ENCODE data around the gene SLC22A17.

SLC22A17 gene

DNA sequence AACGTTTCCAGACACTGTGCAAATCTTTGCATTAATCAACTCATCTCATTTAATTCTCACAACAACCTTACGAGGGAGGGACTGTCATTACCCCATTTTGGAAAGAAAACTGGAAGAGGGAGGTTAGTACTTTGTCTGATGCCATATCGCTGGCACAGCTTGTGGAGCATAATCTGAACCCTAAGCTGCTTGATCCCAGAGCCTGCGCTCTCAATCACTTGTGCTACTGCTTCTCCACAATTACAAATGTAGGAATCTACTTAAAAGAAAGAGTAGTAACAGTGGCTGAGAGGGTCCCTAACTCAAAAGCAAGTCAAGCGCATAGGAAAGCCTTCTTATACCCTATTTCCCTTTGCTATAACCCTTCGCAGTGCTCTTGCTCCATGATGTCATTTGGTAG, 9.1 kb upstream of the SLC22A17 start:
- DNase-seq (ENCODE audit: low read depth), result no peak

DNA sequence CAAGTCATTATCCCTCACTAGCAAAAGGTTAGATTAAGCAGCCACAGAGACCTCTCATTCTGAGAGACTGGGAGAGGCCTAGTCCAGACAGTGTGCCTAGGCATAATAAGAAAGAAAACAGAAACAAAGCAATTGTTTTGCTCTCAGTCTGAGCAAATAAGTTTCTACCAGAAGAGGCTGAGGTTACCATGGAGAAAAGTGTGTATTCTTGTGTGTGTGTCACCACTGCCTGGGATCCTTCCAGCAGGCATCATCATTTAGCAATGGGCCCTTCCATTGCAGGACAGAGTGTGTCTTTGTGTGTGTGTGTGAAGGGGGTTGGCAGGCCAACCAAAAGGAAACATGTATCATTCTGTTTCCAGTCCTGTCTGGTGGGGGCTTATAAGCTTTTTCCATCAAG, 8.6 kb upstream of the SLC22A17 start:
- DNase-seq (ENCODE audit: low read depth), result no peak

- no peak for DNase-seq (ENCODE audit: low read depth)
These were observed 7.8 kb upstream of the SLC22A17 start for GRCh38 chr14:23360496-23360895.

- DNase-seq (ENCODE audit: low read depth), result no peak
These were observed 7.2 kb upstream of the SLC22A17 start for GRCh38 chr14:23359722-23360447.

GRCh38 chr14:23359167-23359626, 6.5 kb upstream of the SLC22A17 start:
- no peak for DNase-seq (ENCODE audit: low read depth)

GRCh38 chr14:23358553-23359166, 6.0 kb upstream of the SLC22A17 start:
- DNase-seq (ENCODE audit: low read depth), result no peak

GRCh38 chr14:23358042-23358441, 5.4 kb upstream of the SLC22A17 start:
- DNase-seq (ENCODE audit: low read depth), result no peak

- DNase-seq (ENCODE audit: low read depth), result no peak
These were observed 4.6 kb upstream of the SLC22A17 start for GRCh38 chr14:23357261-23357660.

- no peak for DNase-seq (ENCODE audit: low read depth)
These were observed 4.0 kb upstream of the SLC22A17 start for GRCh38 chr14:23356662-23357061.

DNA sequence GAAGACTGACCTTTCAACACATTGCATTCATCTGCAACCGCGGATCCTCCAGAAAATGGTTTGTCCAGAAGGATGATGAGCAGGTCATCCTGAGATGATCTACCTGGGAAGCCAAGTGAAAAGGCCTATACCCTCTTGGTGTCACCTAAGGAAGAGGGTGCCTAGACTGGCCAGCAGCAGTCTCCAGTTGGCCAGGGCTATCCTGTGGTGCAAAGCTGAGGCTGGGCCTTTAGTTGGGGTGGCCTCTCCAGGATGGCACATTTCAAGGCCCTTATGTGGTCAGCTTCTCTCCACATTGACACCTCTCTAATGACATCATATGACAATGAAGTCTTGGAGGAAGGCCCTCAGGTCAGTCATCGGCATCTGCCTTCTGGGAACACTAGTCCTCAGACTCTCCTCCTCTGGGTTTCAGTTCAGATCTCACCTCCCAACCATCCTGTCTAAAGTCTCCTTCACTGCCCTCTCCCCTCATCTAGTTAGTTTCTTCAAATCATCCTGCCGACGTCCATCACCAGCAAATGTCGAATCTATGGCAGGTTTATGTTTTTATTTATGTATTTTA, 3.3 kb upstream of the SLC22A17 start:
- no peak for DNase-seq (ENCODE audit: low read depth)

- DNase-seq (ENCODE audit: low read depth), result no peak
These were observed 2.3 kb upstream of the SLC22A17 start for GRCh38 chr14:23354990-23355389.

DNA sequence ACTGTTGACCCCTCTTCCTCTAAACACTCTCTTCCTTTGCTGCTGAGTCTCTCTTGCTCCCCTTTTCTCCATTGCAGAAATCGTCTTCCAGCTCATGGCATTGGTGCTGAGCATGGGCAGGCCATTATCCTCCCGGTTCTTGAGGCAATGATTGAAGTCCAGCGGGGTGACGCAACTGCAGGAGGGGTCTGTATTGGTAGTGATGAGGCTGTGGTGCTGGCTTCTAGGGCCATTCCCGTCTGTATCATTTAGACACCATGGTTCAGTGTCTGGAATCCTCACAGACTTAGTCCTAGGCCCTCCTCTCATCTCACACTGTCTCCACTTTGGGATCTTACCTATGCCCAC, 720 bp upstream of the SLC22A17 start:
- no peak for DNase-seq (ENCODE audit: low read depth)

GRCh38 chr14:23351681-23352505, 794 bp downstream of the SLC22A17 start:
- DNase-seq (ENCODE audit: low read depth), result no peak

GRCh38 chr14:23349156-23349845, 3.4 kb downstream of the SLC22A17 start:
- DNase-seq (ENCODE audit: low read depth), result no peak

DNA sequence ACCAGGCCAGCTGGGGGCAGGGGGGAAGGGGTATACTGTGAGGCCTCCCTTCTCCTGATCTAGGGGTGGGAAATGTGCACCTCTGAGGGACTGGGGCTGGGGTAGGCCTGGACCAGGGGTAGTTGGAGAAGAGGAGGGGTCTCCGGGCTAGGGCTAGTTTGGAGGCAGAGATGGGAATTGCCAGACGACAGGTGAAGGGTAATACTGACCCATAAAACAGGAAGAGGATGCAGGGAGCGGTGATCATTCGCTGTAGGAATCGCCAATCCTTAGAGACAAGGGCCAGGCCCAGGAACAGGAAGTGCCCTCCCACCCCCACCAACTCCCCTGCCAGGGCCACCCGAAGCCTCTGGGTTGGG, 4.4 kb downstream of the SLC22A17 start:
- DNase-seq (ENCODE audit: low read depth), result no peak

GRCh38 chr14:23347406-23348296, 5.0 kb downstream of the SLC22A17 start:
- DNase-seq (ENCODE audit: low read depth), result no peak

GRCh38 chr14:23346693-23347405, 5.8 kb downstream of the SLC22A17 start:
- DNase-seq (ENCODE audit: low read depth), result no peak

DNA sequence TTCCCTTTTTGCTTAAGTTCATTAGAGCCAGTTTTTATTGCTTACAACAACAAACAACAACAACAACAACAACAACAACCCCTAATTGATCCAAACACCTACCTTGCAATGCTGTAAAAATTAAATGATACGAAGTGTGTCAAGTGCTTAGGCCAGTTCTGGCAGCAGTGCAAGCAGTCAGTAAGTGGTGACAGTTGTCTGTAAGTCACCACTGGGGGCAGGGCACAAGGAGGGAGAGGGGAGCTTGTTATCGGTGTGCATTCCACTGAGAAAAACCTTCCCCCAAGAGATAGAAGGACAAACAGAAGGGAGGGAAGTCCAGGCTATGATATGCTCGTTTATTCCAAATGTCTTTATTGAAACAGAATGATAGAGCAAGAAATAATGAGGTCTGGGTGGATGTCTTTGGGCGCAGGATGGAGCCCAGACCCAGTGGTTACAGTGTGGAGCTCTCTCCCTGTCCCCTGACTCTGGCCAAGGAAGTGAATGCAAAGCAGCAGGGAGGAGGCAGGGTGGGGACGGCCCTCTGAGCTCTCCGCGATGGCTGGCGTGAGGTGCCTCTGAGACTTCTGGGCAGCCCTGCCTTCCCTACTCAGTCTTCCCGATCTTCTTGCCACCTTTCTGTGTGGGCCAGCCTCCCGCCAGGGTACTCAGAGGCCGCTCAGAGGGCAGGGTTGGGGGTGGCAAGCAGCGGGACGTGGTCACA, 6.5 kb downstream of the SLC22A17 start:
- no peak for DNase-seq (ENCODE audit: low read depth)

DNA sequence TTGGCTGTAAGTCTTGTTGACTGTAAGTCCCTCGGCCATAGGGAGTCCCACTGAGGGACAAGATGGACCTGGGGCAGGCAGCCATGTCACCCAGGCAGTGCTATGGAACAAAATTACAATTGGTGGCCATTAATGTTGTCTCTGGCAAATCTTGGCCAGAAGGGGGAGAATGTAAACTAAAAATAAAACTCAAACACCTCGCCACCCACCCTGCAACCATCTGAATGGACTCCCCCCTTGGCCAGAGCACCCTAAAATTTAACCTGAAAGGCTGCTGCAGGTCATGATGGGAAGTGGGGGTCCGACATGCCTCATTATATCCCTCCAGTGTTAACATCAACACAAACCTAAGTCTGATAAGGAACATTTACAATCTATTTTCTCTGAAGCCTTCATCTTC, 8.2 kb downstream of the SLC22A17 start:
- no peak for DNase-seq (ENCODE audit: low read depth)
